Cerebellar nuclear complex (tissue), 1 donor: ENCODE measurements around the gene PAK3.

Source experiments
- DNase-seq, 2 experiments: peaks; one replicate each; lab custom pipeline; 2025; lab: John Stamatoyannopoulos, UW

PAK3 gene

DNA sequence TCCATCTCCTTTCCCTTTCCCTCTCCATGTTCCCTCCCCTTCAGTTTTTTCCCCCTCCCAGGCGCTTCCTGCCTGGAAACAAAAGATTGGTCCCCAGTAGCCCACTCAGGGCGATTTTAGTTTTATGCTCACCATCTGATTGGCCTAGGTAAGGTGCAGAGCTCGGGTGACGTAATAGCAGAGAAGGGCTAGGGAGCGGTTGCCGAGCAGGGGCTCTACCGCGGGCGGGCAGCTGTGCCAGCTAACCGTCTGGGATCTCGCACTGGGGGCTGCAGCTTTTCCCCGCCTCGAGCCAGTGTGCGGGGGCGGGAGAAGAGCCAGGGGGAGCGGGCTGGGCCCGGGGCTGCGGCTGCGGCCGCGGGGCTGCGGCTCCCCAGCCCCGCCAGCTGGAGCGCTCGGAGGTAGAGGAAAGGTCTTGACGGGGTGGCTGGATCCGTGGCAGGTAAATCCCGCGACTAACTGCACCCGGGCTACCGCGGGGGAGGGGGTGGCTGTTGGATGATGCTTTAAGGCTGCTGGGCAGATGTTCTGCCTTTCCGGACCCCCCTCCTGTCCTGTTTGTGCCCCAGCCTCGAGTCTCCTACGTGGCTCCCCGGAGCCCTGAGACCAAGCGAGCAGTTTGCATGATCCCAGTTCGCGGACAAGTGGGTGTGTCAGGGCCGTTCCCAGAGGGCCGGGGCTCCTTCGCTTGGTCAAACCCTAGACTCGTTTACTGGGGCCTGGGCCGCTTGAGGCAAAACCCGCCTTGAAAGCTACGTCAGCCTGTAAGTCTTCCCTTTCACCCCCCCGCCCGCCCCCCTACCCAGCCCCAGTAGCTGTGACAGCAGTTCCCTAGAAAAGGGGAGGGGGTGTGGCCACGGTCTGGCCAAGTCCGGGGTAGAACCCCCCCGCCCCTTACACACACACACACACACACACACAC lies at the start of gene PAK3:
TSS of gene PAK3 (plus strand) at position 218 of the 922 bp plus-strand sequence. CDS start 26,913 bp downstream, outside the sequence.
- no peak for DNase-seq

DNA sequence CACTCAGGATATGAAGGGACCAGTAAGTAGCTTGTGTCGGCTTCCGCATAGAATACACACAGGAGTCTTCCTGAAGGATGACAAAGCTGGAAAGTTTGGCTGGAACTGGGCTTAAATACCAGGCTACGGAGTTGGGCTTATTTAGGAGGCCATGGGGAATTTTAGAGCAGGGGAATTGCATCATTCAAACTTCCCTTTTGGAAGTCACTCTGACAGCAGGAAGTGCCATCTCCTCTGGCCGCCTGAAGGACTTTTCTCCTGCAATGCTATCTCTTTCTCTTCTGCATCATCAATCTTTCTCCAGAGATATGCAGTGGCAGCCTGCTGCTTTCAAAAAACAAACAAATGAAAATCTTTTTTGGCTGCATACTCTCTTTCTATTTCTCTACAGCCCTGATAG lies 48.4 kb upstream of the PAK3 start:
- DNase-seq = no peak

DNA sequence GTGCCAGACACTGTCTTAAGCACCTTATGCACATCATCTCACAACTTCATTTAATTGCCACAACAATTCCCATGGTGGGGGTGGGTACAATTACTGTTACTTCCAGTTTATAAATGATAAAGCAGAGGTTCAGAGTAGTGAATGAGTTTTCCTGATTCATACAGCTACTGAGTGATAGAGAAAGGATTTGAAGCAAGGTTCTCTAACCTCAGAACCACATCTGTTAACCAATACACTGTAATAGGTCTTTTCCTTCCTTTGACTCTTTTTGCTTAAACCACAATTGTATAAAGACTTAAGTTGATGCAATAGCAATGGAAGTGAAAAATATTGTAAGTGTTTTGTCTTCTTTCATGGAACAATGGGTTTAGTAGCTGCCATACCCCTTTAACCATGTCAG lies 43.5 kb upstream of the PAK3 start:
- no peak for DNase-seq

DNA sequence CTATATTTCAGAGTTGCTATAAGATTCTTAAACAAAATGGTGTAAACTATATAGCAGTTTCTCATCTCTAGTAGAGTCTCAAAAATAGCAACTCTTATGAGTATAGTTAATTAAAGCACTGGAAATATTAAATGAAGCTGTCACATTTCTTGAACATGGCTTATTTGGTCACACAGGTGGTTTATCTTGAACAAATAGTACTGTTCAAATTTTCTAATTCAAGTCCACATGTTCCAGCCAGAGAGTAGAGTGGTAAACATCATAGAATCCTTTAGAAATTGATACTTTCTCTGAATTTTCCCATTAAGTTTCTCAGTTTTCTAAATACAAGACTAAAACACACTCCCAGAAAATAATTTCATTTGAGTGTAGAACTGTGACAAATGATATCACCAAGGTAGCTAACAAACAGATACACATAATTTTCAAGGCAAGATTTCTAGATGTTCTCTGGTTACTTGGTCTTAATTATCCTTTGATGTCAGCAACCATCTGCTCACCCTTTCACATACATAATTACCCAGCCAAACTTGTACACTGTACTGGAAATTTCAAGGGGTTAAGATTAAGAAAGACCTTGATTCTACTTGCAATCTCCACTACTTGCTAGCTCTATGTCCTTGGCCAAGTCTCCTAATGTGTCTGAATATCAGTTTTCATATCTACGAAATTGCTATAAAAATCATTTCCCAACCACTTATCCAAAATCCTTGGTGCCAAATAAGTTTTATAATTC lies 24.3 kb upstream of the PAK3 start:
- DNase-seq = no peak

DNA sequence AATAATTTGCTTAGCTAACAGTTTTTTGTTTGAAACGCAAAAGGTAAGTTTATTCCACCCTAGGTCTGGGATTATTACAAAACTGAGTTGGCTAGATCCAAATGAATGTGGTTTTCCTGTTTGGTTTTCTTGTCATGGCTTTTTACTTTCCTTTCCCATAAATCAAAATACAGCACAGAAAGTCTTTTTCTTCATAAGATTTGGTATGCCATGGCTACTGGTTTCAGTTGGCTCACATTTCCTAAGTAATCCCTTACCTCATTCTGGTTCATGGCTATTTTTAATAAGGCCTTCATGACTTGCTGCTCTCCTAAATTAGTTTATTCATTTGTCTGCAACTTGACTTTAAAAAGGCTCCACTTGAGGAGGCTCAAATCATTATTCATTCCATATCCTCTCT lies 12.9 kb upstream of the PAK3 start:
- DNase-seq = no peak

DNA sequence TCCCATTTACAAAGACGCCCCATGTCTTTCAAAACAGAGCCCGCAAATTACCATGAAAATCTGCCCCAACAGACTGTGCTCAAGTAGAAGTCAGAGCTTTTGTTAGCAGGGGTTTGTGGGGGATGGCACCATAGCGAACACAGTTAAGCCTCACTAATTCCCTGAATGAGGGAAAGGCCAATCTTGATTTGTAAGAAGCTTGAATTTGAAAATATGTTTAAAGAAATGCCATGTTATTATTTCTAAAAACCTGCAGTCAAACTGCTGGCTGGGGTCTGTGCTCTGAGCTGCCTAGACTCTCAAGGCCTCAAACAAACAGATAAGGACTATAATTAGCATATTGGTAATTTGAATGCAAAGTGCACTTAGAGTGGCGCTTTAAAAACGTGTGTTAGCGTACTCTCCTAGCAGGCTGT lies 9.4 kb upstream of the PAK3 start:
- DNase-seq = no peak

DNA sequence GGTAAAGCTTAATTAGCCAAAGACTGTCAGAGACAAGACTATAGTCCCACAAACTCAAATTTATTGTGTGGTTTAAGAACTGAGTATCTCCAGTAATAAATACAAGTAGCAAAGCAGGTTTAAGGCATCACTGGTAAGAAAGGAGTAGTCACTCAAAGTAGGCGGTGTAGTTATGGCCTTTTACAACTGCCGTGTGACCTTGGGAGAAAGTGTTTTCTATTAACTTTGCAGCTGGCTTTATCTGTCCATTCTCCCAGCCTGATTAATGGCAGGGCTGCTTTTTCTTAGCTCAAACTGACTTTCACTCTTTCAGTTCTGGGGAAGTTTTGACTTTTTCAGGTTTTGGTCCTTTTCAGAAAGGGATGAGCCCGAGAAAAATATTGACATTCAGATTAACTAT lies 7.4 kb upstream of the PAK3 start:
- no peak for DNase-seq

DNA sequence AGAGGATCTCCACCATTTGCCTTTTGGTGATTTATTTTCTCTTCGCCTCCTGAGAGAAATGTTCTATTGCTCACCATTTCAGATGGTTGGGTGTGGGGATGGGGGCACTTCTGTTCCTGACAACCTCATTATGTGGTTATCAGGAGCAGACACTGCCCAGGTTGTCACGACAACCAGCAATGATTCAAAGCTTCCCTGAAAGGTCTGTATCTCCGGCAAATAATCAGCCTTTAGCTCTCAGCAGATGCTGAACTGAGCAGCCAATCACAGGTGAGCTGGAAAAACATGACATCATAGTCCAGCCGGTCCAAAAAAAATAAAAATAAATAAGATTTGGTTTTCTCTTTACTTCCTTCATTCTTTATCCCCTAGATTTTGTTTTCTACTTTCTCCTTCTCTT lies 5.5 kb upstream of the PAK3 start:
- DNase-seq = no peak

DNA sequence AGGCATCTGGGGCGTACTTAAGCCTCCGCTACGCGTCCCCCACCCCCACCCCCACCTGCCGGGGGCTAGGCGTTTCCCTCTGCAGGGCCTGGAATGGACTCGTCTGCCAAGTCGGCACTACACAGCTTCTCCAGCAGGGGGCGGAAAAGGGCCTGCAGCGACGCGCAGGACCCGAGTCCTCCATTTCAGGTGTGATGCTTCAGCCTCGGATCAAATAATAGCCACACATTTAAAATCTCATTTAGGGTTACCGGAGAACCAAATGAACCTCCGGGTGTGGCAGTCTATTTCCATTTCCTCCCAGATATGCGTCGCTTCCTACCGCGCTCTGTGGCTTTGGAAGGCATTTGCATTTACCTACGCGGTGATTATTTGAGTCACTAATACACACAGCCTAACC lies 2.9 kb downstream of the PAK3 start:
- no peak for DNase-seq

DNA sequence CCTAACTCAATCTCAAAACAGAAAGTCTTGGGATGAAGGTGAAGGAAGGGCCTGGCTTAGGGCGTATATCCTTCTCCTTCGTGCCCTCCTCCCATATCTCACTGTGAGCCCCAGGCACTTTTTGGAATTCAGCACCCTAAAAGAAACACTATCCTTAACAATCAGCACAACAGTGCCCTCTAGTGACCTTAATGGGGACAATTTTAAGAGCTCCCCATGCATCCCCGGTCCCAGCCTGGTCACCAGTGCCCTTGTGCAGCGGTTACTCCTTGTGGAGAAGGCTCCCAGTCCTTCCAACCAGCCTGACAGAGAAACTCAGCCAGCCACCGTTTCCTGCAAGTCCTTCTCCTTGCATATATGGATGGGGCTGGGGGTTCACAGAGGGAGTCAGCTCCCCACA lies 4.2 kb downstream of the PAK3 start:
- no peak for DNase-seq

DNA sequence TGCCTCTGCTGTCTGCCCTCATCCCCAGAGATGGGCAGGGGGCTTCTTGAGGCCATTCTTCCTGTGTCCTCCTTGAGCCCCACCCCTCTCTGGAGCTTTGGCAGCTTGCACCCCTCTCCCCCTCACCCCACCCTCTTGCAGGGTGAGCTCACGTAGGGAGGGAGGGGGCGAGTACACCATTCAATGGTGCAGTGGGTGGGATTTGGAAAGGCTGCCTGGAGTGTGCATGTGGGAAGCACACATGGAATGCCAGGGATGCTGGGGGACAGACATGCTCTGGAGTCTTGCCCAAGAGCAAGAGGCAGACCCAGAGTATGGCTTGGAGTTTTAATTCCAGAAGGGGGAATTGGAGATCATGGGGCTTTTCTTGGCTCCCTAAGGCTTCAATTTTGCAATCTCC lies 5.6 kb downstream of the PAK3 start:
- no peak for DNase-seq

DNA sequence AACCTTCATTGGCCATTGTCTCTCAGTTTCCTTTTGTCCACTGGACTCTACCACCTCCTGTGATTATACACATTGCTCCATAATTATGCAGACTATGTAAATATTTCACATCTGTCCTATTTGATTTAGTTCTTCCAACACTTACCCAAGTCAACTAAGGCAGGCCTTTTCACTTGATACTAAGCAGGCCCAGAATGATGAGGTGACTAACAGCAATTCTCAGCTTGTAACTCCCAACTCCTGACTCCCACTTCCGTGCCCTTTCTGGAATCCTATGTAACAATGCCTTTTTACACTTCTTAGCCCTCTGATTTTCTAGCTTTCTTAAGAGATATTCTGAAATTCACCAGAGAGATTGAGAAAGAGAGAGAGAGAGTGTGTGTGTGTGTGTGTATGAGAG lies 6.6 kb downstream of the PAK3 start:
- no peak for DNase-seq

DNA sequence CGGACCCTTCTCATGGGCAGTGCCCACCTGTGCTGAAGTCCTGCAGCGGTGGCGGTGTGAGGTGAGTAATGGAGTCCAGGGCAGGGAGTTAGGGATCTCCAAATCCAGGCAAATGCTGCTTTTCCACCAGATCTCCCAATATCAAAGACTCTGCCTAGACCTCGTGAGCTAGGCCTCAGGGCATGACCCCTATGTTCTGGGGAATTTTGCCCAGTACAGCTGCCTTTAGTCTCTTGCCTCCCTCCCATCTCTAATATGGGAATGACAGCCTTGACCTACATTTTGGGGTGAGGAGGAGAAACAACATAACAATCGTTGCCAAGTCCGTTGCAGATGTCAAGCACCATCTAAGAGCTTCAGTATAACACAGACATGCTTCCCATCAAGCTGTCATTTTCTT lies 7.3 kb downstream of the PAK3 start:
- no peak for DNase-seq

DNA sequence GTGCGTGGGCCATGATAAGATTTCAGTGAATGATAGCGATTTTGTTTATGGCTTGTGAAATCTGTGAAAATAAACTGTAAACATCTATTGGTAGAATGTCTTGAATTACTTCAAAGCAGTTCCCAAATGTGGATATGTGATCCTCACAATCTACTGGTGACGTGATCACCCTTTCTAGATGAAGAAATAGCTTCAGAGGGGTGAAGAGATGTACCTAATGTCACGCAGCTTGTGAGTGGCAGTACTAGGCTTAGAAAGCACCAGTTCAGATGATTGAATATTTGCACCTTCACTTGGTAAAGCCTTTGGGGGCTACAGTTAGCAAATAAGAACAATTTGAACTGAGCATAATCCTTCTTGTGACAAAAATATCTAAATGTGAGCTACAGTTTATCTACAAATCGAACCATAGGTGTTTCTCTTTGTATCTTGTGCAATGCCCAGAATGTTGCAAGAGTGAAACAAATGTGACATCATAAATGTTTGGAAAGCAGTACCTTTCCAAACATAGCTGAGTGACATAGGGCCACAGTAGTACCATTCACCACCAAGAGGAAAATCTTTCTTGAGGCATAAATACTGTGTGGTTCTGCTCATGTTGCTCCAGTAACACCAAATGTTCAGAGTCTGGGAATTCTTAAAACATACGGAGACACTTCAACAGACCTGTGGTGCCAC lies 14.2 kb downstream of the PAK3 start:
- DNase-seq = no peak

DNA sequence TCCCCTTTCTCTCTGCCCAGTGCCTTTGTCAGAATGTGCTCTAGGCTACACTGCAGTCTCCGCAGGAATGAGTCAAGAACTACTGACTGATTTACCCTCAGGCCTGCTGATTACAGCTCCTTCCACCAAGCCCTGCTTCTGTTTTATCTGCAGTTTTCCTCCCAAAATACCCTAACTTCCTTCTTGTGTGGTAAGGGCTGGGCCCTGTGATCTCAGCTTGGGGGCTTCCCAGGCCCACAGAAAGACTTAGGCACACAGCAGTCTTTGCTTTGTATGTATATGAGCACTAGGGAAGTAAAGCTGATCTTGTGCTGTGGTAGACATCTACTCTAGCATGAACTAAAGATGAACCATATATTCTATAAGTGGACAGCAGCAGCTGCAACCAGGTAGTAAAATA lies 18.8 kb downstream of the PAK3 start:
- no peak for DNase-seq

DNA sequence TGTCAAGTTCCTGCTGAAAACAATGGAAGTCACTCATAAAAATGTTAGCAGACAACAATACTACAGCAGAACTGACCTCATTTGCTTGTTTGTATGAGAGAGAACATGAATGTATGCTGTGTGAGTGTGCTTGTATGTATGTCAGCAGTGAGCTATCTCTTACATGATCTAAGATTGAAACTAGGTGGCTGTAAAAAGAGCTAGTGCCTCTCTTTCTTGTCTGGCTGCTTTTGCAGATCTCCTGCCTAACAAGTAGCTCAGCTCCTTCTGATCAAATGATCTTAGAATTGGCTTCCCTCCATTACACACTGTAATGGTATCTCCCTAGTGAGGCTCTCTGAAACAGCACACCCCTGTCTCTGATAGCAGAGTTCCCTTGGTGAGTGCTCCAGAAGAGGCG lies 20.7 kb downstream of the PAK3 start:
- no peak for DNase-seq

DNA sequence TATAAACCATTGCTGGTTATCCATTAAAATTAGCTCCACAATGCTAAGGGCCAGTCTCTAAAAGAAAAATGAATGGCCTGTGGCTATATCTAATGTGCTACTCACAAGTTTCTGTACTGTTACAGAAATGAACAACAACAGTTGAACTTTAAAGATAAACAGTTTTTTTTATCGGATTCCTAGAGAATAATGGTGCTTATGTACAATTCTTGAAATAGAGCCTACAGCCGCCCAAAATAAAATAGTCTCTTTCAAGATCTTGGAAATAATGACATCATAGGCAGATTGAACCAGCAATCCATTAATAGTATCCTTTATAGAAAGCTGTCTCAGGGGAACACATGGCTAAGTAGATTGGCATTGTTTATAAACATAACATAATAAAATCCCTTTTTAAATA lies 23.4 kb downstream of the PAK3 start:
- no peak for DNase-seq

DNA sequence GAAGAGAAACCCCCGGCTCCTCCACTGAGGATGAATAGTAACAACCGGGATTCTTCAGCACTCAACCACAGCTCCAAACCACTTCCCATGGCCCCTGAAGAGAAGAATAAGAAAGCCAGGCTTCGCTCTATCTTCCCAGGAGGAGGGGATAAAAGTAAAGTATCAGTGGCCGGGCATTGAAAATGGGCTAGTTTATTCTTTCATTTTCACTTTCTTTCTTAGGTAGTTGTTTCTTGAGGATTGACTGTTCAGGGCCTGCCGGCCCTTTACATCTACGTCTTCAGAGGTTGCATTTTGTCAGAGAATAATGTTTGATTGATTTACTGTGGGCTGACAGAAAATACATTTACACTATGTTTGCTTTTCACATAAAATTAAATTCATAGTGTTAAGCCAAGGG lies 27.1 kb downstream of the PAK3 start:
- no peak for DNase-seq

DNA sequence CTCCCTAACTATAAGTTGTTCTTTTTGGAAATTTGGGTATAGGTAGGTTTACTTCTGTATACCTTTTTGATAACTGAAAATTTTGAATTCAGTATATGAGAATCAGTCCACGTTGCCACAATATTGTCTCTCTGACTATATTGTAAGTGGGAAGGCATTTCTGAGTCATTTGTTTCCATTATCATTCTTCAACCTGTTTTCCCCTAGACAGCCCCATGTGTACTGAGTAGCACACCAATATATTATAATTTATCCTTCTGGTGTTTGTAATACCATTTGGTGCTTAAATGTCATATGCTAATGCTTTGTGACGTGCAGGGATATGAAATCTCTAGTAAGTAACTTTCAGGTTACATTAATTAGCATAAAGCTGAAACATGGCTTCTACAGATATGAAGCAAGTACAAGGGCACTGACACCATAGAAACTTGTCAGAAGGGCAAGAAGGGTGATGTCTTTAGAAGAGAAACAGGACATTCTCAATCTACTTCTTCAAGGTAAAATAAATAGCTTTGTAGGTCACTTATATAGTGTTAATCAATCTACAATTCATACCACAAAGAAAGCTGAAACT lies 27.7 kb downstream of the PAK3 start:
- no peak for DNase-seq

DNA sequence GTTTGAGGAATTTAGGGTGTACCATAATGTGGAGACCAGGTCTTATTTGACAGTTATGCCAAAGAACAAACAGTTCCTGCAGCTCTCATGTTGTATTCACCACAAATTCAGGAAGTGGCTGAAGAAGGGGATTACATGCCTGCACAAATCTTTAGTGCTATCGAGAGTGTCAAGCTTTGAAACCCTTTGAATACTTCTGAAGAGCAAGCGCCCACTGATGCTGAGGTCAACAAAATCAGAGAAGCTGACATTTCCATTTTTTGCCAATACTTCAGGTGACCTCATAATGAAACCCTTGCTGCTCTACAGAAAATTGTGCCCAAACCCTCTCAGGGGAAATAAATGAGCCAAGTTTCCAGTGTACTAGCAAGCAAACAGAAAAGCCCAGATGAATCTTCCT lies 28.4 kb downstream of the PAK3 start:
- DNase-seq = no peak

DNA sequence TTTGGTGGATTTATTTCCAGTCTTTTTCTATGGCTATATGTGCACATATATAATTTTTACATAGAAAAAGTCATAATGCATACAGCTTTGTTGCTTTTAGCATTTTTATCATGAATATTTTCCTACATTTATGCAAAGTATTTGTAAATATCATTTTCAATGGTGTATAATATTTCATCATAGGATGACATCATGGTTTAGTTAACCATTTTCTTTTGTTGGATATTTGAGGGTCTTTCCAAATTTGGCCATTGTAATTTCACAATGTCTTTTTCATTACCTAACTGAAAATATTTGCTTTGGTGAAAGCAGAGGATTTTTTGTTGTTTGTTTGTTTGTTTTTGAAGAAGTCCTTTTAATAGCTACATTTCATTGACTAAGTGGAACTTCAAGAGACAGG lies 31.0 kb downstream of the PAK3 start:
- DNase-seq = no peak

DNA sequence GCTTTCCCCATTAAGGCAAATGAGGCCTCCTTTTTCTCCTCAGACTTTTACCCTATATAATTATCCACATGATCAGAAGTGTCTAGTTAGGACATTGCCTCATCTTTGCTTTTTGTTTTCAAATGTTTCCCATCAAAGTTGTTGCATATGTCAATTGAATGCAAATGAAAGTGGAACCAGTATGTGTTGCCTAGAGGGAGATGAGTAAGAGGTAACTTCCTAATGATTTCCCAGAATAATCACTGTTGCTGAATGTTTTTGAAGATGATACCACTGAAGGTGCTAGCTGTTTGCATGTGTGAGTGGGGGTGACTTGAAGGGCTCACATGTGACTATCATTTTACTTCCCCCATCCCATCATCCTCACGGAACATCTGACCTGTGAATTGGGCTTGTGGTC lies 33.9 kb downstream of the PAK3 start:
- DNase-seq = no peak

DNA sequence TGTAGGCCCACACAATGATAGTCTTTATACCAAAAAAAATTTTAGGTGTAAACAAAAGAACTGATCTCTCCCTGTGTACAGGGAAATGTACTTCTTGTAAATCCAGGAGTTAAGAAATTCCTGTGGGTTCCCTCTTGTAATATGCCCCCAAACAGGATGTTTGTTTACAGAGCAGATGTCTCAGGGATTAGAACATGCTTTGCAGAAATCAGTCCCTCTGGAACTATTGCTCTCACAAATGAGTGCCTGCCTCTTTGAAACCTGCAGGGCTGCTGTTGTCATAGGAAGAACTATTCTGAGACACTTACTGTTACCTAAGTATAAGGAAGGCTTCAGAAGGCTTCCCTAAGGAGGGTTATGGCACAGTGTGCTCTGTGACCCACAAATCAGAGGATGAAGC lies 35.6 kb downstream of the PAK3 start:
- no peak for DNase-seq
